Smooth muscle cell (in vitro differentiated cells): ENCODE results near the gene ANO2. TPM values are rescaled to one million over a fixed set of nuclear protein-coding genes. Genes with fewer than 3 reads are reported as not detected.

Source experiments
- DNase-seq: peaks from one replicate; lab custom pipeline; 2025; ENCODE audit not compliant: unreplicated experiment; lab: John Stamatoyannopoulos, UW
- H2AFZ ChIP-seq: fragments of 200-600 bp; sonication (generic); 2 replicates; pipeline ENCODE4 v1.6.0; 2016; ENCODE audit warnings: antibody characterized with exemption, low read depth, mild to moderate bottlenecking
- H3F3A ChIP-seq: fragments of 200-600 bp; sonication (generic); 2 replicates; pipeline ENCODE4 v1.6.0; 2017; ENCODE audit warnings: antibody characterized with exemption, low read depth
- H3K27ac ChIP-seq: fragments of 200-600 bp; sonication (generic); 2 replicates; pipeline ENCODE4 v1.5.1; 2016; ENCODE audit warnings: low read depth, mild to moderate bottlenecking
- H3K27me3 ChIP-seq: fragments of 200-600 bp; sonication (generic); 2 replicates; pipeline ENCODE4 v1.6.1; 2016; ENCODE audit warnings: low read depth, mild to moderate bottlenecking
- H3K36me3 ChIP-seq: fragments of 200-600 bp; sonication (generic); 2 replicates; pipeline ENCODE4 v1.5.1; 2016; ENCODE audit warnings: low read depth
- H3K4me1 ChIP-seq: fragments of 200-600 bp; sonication (generic); 2 replicates; pipeline ENCODE4 v1.5.1; 2016; ENCODE audit warnings: low read depth
- H3K4me2 ChIP-seq: fragments of 200-600 bp; sonication (generic); 2 replicates; pipeline ENCODE4 v1.6.0; 2016; ENCODE audit warnings: mild to moderate bottlenecking
- H3K4me3 ChIP-seq: fragments of 200-600 bp; sonication (generic); 2 replicates; pipeline ENCODE4 v1.5.1; 2016; ENCODE audit warnings: mild to moderate bottlenecking
- H3K79me2 ChIP-seq: fragments of 200-600 bp; sonication (generic); 2 replicates; pipeline ENCODE4 v1.6.0; 2016; ENCODE audit warnings: low read depth, mild to moderate bottlenecking
- H3K9ac ChIP-seq: fragments of 200-600 bp; sonication (generic); 2 replicates; pipeline ENCODE4 v1.6.0; 2016; ENCODE audit warnings: low read depth
- H3K9me3 ChIP-seq: fragments of 200-600 bp; sonication (generic); replicated peaks from 2 replicates; pipeline ENCODE4 v1.5.1; 2016; ENCODE audit warnings: low read depth
- H4K20me1 ChIP-seq: fragments of 200-600 bp; sonication (generic); 2 replicates; pipeline ENCODE4 v1.6.0; 2016; ENCODE audit warnings: low read depth
- WGBS: methylation state at CpG from one replicate; pipeline ENCODE4 v1.1.7; 2016; ENCODE audit warnings: low lambda C conversion rate; 5-methylcytosine and 5-hydroxymethylcytosine counted together
- polyA plus RNA-seq: library from polyadenylated mRNA; unstranded; fragments of >200 nt; fragmentation: Nextera tagmentation; extraction: Ambion mirVana; gene quantifications from 2 replicates; pipeline ENCODE4 v1.2.1, GENCODE V29; 2016
- total RNA-seq: library from RNA; depleted of rRNA; stranded (reverse); fragments of >200 nt; gene quantifications from 2 replicates; pipeline ENCODE4 v1.2.3, GENCODE V29; 2014
- TF ChIP-seq, protein P1 (sequence below): fragments of 200-600 bp; sonication (generic); IDR thresholded peaks from 2 replicates; pipeline ENCODE4 v1.5.1; 2017; ENCODE audit warnings: borderline replicate concordance, mild to moderate bottlenecking, antibody characterized with exemption; ENCODE audit not compliant: insufficient read depth, poor library complexity, severe bottlenecking

The ANO2 gene
- total and polyA plus RNA-seq, 2 experiments from 2014 or later, result 0.18 TPM; not detected in 1

DNA sequence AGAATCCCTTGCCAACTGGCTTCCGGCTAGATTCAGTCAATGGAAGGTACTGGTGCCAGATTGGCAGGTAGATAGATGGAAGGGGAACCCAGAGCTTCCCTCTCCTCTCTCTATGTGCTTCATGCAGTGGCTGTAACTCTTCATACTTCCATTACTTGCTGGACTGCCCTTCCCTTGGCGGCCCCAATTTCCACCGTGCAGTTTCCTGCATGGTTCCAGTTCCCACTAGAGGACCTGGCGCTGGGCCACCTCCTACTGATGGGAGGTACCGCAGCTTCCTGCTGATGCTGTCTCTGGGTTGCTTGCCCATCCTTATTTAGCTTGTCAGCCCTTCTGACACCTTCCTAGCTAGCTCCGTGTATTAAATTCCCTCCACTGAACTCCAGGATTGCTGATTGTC lies 226.4 kb downstream of the ANO2 start:
- 90% methylated on average over 6 of the region's 6 CpGs for WGBS
- TF ChIP-seq, protein P1, sequence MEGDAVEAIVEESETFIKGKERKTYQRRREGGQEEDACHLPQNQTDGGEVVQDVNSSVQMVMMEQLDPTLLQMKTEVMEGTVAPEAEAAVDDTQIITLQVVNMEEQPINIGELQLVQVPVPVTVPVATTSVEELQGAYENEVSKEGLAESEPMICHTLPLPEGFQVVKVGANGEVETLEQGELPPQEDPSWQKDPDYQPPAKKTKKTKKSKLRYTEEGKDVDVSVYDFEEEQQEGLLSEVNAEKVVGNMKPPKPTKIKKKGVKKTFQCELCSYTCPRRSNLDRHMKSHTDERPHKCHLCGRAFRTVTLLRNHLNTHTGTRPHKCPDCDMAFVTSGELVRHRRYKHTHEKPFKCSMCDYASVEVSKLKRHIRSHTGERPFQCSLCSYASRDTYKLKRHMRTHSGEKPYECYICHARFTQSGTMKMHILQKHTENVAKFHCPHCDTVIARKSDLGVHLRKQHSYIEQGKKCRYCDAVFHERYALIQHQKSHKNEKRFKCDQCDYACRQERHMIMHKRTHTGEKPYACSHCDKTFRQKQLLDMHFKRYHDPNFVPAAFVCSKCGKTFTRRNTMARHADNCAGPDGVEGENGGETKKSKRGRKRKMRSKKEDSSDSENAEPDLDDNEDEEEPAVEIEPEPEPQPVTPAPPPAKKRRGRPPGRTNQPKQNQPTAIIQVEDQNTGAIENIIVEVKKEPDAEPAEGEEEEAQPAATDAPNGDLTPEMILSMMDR, result no peak

DNA sequence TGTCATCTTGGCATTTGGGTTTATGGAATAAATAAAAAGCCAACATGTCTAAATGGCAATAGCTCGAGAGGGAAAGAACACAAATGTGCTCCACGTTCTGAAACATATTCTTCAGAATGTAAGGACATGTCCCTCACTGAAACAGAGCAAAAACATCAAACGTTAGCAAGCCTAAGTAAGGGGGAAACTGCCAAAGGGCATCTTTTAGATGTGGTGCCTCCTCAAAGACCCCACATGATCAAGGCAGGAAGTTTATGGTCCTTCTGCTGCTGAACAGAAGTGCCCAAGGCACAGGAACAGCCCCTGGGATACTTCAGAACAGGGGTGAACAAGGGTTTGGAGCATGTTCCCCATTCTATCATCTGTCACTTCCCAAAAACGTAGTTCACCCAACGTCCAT lies 227.0 kb downstream of the ANO2 start:
- Histone ChIP-seq H3K27ac (no peak overlapping the region), H3K4me1 (no peaks in the 10 kb centered on the region), H2AFZ (no peak overlapping the region), H3K4me3 (no peak overlapping the region), H3K27me3 (no peaks in the 10 kb centered on the region), H3K9ac (no peak overlapping the region), H3K9me3 (no peaks in the 10 kb centered on the region), H4K20me1 (no peaks in the 10 kb centered on the region), H3F3A (no peaks in the 10 kb centered on the region), H3K36me3 (no peaks in the 10 kb centered on the region), H3K4me2 (no peak overlapping the region), H3K79me2 (no peaks in the 10 kb centered on the region)
- WGBS, result 87% methylated on average over 5 of the region's 5 CpGs
- TF ChIP-seq, protein P1, result no peak
- no peak for DNase-seq

More for the DNA sequence above, 226.4 kb downstream of the ANO2 start:
- Histone ChIP-seq H3K9me3 (no peaks in the 10 kb centered on the region), H3K27ac (no peak overlapping the region), H4K20me1 (no peaks in the 10 kb centered on the region), H3F3A (no peaks in the 10 kb centered on the region), H3K4me1 (no peaks in the 10 kb centered on the region), H3K4me3 (no peak overlapping the region), H3K79me2 (no peaks in the 10 kb centered on the region), H3K9ac (no peak overlapping the region), H3K4me2 (no peak overlapping the region), H3K27me3 (no peaks in the 10 kb centered on the region), H2AFZ (no peak overlapping the region), H3K36me3 (no peaks in the 10 kb centered on the region)
- DNase-seq, result no peak

DNA sequence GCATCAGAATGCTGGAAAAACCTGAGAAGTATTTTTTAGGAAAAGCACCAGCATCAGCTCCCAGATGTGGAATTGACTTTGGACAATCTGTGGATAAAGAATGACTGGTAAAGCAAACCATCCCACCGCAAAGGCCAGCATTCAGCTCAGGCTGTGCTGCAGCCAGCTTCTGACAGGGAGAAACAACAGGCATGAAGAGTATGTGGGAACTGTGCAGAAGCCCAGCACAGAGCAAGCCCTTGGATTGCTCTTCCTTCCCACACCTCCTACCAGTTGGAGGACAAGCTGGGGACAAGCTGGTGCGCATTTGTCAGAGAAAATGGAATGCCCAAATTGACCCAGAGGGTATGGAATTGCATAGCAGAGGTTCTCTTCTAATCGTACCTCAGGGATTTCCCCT lies 228.1 kb downstream of the ANO2 start:
- no peak overlapping the region for H3K9ac ChIP-seq
- H3K4me1 ChIP-seq, result no peaks in the 10 kb centered on the region
- H3K27ac ChIP-seq, result no peak overlapping the region
- H2AFZ ChIP-seq, result no peak overlapping the region
- 76% methylated on average over 3 of the region's 3 CpGs for WGBS
- no peak for DNase-seq
- no peak overlapping the region for H3K4me2 ChIP-seq
- H3K79me2 ChIP-seq, result no peaks in the 10 kb centered on the region
- H4K20me1 ChIP-seq, result no peaks in the 10 kb centered on the region
- TF ChIP-seq, protein P1, result no peak
- H3K9me3 ChIP-seq, result no peaks in the 10 kb centered on the region
- H3K4me3 ChIP-seq, result no peak overlapping the region
- no peaks in the 10 kb centered on the region for H3K27me3 ChIP-seq
- no peaks in the 10 kb centered on the region for H3K36me3 ChIP-seq
- no peaks in the 10 kb centered on the region for H3F3A ChIP-seq

DNA sequence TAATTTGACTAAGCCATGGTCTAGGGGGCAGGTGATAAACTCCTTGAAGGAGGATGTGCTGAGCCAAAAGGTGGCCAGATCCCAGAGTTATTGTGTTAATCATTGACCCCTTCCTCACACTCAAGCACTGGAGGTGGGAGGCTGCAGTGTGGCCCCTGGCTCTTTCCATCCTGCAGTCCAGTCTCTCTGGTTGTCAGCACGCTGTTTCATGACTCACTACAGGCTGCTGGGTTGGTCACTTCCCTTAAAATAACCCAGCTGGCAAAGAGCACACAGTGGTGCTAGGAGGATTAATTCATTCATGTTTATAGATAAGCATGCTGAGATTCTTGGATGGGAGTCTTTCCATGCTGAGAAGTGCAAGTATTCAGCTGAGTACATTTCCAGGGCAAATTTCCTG lies 228.9 kb downstream of the ANO2 start:
- 26% methylated on average over 1 of the region's 1 CpG for WGBS
- DNase-seq, result no peak
- no peaks in the 10 kb centered on the region for H4K20me1 ChIP-seq
- TF ChIP-seq, protein P1, result no peak
- H3K4me1 ChIP-seq, result no peaks in the 10 kb centered on the region
- H3K27me3 ChIP-seq, result no peaks in the 10 kb centered on the region
- no peak overlapping the region for H3K4me2 ChIP-seq
- H2AFZ ChIP-seq, result no peak overlapping the region
- H3K4me3 ChIP-seq, result no peak overlapping the region
- H3K79me2 ChIP-seq, result no peaks in the 10 kb centered on the region
- no peak overlapping the region for H3K27ac ChIP-seq
- H3K9me3 ChIP-seq, result no peaks in the 10 kb centered on the region
- H3K9ac ChIP-seq, result no peak overlapping the region
- H3K36me3 ChIP-seq, result no peaks in the 10 kb centered on the region
- H3F3A ChIP-seq, result no peaks in the 10 kb centered on the region
